ENCODE results near the gene MRPL42. TPM values are rescaled to one million over a fixed set of nuclear protein-coding genes. Genes with fewer than 3 reads are reported as not detected.

The MRPL42 gene
- total RNA-seq, 4 donors from 2014 or later, result 15.6 to 66.4 (median 27.2) TPM

DNA sequence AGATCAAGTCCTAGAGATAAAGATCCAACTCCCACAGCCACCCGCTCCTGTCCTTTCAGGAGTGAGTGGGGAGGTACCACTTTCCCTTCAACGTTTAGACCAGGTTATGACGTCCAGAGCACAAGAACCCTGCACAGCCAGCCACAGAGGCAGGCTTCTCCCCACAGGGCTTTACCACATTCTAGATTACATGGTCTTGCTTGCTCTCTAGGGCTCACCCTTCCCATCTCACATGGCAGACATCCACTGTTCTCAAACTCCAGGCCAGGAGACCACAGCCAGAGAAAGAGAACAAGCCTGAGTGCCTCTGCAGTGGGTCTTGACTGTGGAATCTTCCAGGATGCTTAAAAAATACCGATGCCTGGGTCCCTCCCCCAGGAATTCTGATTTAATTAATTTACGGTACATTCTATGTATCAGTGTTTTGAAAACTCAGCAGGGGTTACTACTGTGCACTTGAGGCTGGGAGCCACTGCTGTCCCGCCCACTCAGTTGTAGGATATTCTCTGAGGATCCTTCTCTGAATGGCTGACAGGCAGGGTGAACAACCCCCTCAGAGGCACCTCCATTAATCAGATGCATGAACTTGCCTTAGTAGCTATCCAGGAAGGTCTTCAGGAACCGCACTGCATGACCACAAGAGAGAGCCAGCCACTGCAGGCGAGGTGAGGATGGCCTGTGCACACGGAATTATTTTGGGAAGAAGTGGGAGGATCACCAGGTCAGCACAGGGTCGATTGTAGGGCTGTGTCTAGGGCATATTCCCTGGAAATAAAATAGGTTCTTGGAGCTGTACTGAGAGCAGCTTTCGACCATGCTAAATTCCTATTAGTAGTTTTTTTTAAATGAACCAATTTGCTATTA is 83.7 kb downstream of the MRPL42 start:
- TF ChIP-seq, protein P1, sequence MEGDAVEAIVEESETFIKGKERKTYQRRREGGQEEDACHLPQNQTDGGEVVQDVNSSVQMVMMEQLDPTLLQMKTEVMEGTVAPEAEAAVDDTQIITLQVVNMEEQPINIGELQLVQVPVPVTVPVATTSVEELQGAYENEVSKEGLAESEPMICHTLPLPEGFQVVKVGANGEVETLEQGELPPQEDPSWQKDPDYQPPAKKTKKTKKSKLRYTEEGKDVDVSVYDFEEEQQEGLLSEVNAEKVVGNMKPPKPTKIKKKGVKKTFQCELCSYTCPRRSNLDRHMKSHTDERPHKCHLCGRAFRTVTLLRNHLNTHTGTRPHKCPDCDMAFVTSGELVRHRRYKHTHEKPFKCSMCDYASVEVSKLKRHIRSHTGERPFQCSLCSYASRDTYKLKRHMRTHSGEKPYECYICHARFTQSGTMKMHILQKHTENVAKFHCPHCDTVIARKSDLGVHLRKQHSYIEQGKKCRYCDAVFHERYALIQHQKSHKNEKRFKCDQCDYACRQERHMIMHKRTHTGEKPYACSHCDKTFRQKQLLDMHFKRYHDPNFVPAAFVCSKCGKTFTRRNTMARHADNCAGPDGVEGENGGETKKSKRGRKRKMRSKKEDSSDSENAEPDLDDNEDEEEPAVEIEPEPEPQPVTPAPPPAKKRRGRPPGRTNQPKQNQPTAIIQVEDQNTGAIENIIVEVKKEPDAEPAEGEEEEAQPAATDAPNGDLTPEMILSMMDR (IDR thresholded peaks at IDR 0.05; ENCODE audit: low read depth), result no peak

DNA sequence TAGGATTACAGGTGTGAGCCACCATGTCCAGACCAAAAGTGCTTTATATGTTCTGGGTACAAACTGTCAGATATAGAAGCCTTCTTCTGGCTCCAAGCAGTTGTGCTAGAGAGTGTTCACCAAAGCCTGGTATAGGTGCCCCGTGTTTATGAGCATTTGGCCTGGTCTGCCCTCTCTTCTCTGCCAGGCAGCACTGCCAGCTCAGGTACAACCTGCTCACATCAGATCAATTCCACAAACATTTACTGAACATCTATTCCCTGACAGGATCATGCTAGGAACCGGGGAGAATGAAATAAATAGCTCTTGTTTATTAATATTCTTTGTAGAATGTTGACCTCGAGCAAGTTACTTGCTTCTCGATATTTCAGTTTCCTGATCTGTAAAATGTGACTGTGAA is 85.1 kb downstream of the MRPL42 start:
- TF ChIP-seq, protein P1 (IDR thresholded peaks at IDR 0.05; ENCODE audit: low read depth), result no peak

DNA sequence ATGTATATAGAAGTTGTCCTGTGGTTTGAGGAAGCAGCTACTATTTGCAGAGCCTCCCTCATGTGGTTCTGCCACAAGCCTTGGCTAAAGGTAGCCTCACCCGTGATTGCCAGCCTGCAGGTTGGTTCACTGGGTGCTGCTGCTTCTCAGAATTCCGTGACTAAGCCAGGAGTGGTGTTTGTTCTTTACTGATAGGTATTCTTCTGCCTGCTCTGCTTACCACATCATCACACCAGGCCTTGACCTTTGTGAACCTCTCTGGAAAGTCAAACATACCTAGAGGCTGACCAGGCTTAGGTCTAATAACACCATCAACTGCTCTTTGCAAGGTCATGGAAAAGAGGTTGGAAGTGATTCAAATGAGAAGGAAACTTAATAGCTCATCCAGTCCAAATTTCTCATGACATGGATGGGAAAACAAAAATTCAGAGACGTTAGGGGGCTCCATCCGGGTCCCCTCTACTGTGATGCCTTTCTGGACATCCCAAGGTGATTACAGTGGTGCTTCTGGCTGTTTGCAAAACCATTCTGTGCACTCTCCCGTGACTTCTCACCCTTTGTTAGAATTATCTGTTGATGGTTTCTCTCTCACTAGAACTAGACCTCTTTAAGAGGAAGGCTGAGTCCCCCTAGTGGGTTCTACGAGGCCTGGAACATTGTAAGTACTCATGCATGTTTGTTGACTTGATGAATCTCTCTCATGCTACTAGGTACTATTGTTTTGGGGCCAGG is 96.7 kb downstream of the MRPL42 start:
- TF ChIP-seq, protein P1 (IDR thresholded peaks at IDR 0.05; ENCODE audit: low read depth), result no peak

DNA sequence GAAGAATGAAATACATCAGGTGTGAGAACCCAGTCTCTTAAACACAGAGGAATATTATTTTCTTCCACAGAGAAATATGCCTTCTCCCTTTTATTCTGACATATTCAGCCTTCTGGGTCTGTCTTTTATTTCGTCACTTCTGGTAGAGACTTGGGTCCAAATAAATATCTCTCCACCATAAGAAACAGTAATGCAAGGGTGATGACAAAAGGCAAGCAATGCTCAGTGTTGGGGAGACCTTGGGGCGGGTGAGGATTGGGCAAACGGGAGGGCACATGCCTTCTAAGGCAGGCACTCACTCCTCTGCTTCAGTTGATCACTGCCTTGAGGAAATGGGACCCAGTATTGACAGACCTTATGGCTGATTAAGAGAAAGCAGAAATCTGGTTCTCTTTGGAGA is 98.4 kb downstream of the MRPL42 start:
- TF ChIP-seq, protein P1 (IDR thresholded peaks at IDR 0.05; ENCODE audit: low read depth), result no peak

Small RNAs within 50 kb of the gene (small RNA-seq; reads per million reads assigned to genes)
- gene RF00019, result 0.49 reads per million

Other genes with a start within 250 kb of the MRPL42 start
- 100 to 1,000 TPM in 2 of 4 donors, 10 to 100 TPM in 2; 58.0 to 147 (median 90.9) TPM for gene NUDT4, start 89.6 kb upstream of the MRPL42 start, total RNA-seq
- 10 to 100 TPM; 20.7 to 65.9 (median 22.4) TPM for gene UBE2N, start 25.6 kb upstream of the MRPL42 start, total RNA-seq
- 10 to 100 TPM; 21.8 to 68.9 (median 42.7) TPM for gene SOCS2, start 105.2 kb downstream of the MRPL42 start, total RNA-seq
- 10 to 100 TPM; 22.5 to 43.7 (median 39.3) TPM for gene CRADD, start 209.9 kb downstream of the MRPL42 start, total RNA-seq